ENCODE data around the gene CELF4.

Gene CELF4

GRCh38 chr18:37251679-37252078, 313.9 kb downstream of the CELF4 start:
- Histone ChIP-seq H3F3A (ENCODE audit: control insufficient read depth, insufficient read depth) (no peaks in the 10 kb centered on the region), H3K27ac (ENCODE audit: low read depth, low read length) (no peak overlapping the region), H3K4me1 (ENCODE audit: control insufficient read depth, low read length) (no peaks in the 10 kb centered on the region), H3K27me3 (ENCODE audit: control insufficient read depth, low read length) (peaks cover 15% of the 10 kb centered on the region), H4K20me1 (ENCODE audit: control insufficient read depth, insufficient read depth, low read depth, low read length) (no peaks in the 10 kb centered on the region), H3K9me3 (ENCODE audit: control insufficient read depth, insufficient read depth, low read length) (no peaks in the 10 kb centered on the region), H3K79me2 (ENCODE audit: control insufficient read depth, low read length) (no peaks in the 10 kb centered on the region), H3K36me3 (ENCODE audit: control insufficient read depth, low read length) (no peaks in the 10 kb centered on the region), H3K4me3 (ENCODE audit: low read length) (no peak overlapping the region), H3K9me2 (replicated peaks; ENCODE audit: control insufficient read depth, low read length) (no peaks in the 10 kb centered on the region), H3K4me2 (ENCODE audit: low read length) (no peak overlapping the region)
- TF ChIP-seq EZH2phosphoT487 (IDR thresholded peaks at IDR 0.05; ENCODE audit: borderline replicate concordance, low read length) (no peak), CTCF (IDR thresholded peaks at IDR 0.05; ENCODE audit: low read depth, low read length, poor library complexity, severe bottlenecking) (no peak)

DNA sequence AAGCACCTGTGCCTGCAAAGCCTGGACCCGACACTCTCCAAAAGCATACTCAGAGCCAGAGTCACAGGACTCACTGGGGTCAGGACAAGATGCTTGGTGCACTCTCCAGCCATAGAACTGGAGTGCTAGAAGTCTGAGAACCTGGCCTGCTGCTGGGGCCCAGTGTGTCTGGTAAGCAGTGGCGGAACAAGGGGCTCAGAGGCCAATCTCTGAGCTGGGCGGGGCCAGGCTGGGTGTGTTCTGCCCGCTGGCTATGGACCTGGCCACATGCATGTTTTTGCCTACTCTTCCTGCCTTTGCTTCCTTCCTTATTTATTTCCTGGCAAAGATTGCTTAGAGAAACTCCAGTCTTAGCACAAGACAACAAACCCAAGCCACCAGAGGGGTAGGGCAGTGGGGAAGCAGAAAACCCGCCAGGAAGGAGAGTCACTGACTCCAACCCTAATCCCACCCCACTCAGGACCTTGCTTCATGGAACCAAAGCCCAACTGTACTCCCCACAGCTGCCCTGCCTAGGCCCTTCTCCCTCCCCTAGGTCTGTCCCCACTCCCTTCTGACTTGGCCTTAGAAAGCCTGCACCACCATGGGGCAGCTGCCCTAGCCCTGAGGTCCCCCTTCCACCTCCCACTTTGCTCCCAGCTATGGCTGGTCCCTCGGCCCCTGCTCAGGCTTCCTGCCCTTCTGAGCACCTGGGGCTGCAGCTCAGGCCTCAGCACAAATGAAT, 315.5 kb downstream of the CELF4 start:
- Histone ChIP-seq H3K4me2 (ENCODE audit: low read length) (no peak overlapping the region), H4K20me1 (ENCODE audit: control insufficient read depth, insufficient read depth, low read depth, low read length) (no peaks in the 10 kb centered on the region), H3F3A (ENCODE audit: control insufficient read depth, insufficient read depth) (no peaks in the 10 kb centered on the region), H3K9me2 (replicated peaks; ENCODE audit: control insufficient read depth, low read length) (no peaks in the 10 kb centered on the region), H3K36me3 (ENCODE audit: control insufficient read depth, low read length) (no peaks in the 10 kb centered on the region), H3K4me1 (ENCODE audit: control insufficient read depth, low read length) (no peaks in the 10 kb centered on the region), H3K79me2 (ENCODE audit: control insufficient read depth, low read length) (no peaks in the 10 kb centered on the region), H3K27ac (ENCODE audit: low read depth, low read length) (no peak overlapping the region), H3K9me3 (ENCODE audit: control insufficient read depth, insufficient read depth, low read length) (no peaks in the 10 kb centered on the region), H3K4me3 (ENCODE audit: low read length) (no peak overlapping the region), H3K27me3 (ENCODE audit: control insufficient read depth, low read length) (peaks cover 12% of the 10 kb centered on the region)
- TF ChIP-seq EZH2phosphoT487 (IDR thresholded peaks at IDR 0.05; ENCODE audit: borderline replicate concordance, low read length) = no peak
- no peak for TF ChIP-seq CTCF (IDR thresholded peaks at IDR 0.05; ENCODE audit: low read depth, low read length, poor library complexity, severe bottlenecking)

- Histone ChIP-seq H3K4me1 (ENCODE audit: control insufficient read depth, low read length) (no peaks in the 10 kb centered on the region), H3K4me3 (ENCODE audit: low read length) (no peak overlapping the region), H4K20me1 (ENCODE audit: control insufficient read depth, insufficient read depth, low read depth, low read length) (no peaks in the 10 kb centered on the region), H3F3A (ENCODE audit: control insufficient read depth, insufficient read depth) (no peaks in the 10 kb centered on the region), H3K9me2 (replicated peaks; ENCODE audit: control insufficient read depth, low read length) (no peaks in the 10 kb centered on the region), H3K27ac (ENCODE audit: low read depth, low read length) (no peak overlapping the region), H3K9me3 (ENCODE audit: control insufficient read depth, insufficient read depth, low read length) (no peaks in the 10 kb centered on the region), H3K4me2 (ENCODE audit: low read length) (no peak overlapping the region), H3K27me3 (ENCODE audit: control insufficient read depth, low read length) (peaks cover 4% of the 10 kb centered on the region; the same call in 1 of the 2 replicates), H3K36me3 (ENCODE audit: control insufficient read depth, low read length) (no peaks in the 10 kb centered on the region), H3K79me2 (ENCODE audit: control insufficient read depth, low read length) (no peaks in the 10 kb centered on the region)
- no peak for TF ChIP-seq CTCF (IDR thresholded peaks at IDR 0.05; ENCODE audit: low read depth, low read length, poor library complexity, severe bottlenecking)
- TF ChIP-seq EZH2phosphoT487 (IDR thresholded peaks at IDR 0.05; ENCODE audit: borderline replicate concordance, low read length) = no peak
Observed at GRCh38 chr18:37249171-37249886, 316.3 kb downstream of the CELF4 start.
